ENCODE data around the gene CDH23.

CDH23 gene

GRCh38 chr10:71812016-71812912 is 415.5 kb downstream of the CDH23 start:
- DNase-seq = peak; percentile 56

GRCh38 chr10:71812913-71813590 is 416.3 kb downstream of the CDH23 start:
- DNase-seq = no peak

DNA sequence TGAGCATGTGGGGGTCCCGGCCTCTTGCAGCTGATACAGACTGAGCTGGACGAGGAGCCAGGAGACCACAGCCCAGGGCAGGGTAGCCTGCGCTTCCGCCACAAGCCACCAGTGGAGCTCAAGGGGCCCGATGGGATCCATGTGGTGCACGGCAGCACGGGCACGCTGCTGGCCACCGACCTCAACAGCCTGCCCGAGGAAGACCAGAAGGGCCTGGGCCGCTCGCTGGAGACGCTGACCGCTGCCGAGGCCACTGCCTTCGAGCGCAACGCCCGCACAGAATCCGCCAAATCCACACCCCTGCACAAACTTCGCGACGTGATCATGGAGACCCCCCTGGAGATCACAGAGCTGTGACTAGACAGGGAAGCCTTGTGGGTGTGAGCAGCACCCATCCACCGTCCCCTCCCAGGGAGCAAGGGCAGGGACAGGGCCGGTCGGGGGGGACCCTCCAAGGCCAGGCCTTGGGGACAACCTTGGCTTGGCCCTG is 418.2 kb downstream of the CDH23 start:
- no peak for DNase-seq

DNA sequence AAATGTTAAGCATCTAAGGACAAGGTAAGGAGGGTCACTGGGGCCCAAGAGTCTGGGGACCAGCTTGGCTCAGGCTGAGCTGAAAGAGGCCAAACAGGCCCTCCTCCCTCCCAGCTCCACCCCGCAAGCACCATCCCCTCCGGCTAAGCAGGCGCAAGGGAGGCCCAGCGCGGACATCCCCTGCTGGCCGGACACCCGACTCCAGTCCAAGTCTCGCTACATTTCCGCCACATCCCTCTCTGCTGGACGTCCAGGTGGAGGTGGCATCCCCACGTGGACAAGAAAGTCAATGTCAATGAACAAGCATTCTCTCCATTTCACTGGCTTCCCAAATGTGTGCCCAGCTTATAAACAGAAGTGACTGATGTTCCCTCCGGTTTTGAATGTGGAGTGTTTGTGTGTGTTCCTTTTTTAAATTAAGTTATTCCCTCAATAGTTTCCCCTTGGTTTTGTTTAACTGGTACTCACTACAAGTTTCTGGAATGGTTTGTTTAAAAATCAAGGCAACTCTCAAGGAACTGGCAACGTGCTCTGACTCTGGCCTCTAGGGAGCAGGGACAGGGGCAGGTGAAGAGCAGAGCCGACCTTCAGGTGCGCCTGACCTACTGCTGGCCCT is 418.9 kb downstream of the CDH23 start:
- no peak for DNase-seq

DNA sequence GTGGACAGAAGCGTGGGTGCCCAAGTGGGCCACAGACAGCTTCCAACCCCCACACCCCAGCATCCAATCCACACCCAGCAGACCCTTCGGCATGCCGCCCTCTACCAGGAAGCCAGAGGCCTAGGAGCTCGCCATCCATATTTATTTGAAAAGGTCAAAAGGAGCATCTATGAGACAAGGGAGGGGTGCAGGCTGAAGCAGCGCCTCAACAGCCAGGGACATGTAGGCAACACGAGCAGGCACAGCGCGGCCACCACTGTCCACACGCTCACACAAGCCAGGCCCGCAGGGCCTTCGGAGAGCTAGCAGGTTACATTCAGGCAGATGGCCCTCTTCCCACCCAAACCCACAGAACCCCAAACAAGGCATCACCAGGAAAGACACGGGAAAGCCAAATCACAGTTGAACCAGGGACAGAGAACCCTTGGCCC is 419.7 kb downstream of the CDH23 start:
- DNase-seq = no peak

DNA sequence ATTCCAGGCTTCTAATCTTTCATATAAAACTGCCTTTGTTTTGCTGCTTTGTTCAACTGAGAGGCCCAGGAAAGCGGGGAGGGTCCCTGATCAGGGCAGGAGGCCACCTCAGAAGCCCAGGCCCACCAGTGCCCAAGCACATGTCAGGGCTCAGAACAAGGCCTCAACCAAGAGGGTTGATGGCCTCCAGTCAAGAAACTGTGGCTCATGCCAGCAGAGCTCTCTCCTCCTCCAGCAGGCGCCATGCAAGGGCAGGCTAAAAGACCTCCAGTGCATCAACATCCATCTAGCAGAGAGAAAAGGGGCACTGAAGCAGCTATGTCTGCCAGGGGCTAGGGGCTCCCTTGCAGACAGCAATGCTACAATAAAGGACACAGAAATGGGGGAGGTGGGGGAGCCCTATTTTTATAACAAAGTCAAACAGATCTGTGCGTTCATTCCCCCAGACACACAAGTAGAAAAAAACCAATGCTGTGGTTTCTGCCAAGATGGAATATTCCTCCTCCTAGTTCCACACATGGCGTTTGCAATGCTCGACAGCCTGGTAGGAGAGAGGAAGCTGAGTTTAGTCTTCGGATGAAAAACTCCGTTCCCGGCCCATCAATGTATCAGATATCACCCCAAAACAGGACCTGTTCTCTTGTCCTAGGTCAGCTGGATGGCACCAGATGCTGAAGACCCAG is 420.4 kb downstream of the CDH23 start:
- no peak for DNase-seq

GRCh38 chr10:71817831-71818655 is 421.3 kb downstream of the CDH23 start:
- DNase-seq = no peak

GRCh38 chr10:71818674-71819260 is 422.0 kb downstream of the CDH23 start:
- no peak for DNase-seq

DNA sequence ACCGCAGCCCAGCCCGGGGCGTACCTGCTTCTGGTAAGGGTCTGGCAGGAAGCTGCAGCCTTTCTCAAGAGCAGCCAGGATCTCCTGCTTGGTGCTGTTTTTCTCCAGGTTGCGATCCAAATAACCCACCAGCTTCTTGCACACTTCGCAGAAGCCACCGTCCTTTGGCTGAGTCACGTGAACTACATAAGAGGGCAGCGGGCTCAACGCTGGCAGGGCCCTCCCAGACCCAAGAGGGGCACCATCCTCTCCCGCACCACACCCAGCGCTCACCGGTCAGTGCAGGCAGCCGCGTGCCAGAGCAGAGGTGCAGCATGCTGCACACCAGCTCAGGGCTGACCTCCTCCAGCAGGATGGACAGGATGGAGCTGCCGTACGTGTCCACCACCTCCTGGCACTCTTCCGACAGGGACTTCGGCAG is 422.7 kb downstream of the CDH23 start:
- DNase-seq = no peak

DNA sequence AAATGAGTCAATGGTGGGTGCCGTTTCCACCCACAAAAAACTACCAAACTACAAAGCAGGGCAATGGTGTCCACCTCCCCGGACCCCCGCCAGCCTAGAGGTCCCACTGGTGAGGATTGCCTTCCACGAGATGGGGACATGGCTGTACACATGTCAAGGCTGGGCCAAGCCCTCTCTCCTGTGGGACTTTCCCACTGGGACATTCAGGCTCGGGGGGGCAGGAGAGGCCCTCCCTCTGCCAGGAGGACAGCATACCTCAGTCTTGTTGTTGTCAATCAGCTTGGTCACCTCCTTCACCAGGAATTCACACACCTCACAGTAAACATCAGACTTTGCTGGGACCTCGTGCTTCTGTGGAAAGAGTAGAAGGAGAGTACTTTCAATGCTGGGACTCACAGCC is 423.3 kb downstream of the CDH23 start:
- no peak for DNase-seq

DNA sequence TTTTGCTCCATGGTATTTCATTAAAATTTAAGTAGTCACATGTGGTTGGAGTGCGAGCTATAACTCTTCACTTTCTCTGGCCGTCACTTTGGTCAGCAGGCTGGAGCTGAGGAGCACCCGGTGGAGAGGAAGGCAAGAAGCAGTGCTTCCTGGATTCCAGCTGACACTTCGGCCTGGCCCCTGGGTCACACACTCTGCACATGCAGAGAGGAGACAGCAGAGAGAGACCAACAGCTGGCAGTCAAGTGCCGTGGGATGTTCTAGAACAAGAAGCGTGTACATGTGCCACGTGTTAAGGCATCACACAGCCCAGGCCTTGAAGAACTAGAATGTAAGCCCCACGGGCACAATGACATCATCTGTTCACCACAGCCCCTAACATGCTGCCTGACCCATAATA is 424.2 kb downstream of the CDH23 start:
- DNase-seq = no peak

DNA sequence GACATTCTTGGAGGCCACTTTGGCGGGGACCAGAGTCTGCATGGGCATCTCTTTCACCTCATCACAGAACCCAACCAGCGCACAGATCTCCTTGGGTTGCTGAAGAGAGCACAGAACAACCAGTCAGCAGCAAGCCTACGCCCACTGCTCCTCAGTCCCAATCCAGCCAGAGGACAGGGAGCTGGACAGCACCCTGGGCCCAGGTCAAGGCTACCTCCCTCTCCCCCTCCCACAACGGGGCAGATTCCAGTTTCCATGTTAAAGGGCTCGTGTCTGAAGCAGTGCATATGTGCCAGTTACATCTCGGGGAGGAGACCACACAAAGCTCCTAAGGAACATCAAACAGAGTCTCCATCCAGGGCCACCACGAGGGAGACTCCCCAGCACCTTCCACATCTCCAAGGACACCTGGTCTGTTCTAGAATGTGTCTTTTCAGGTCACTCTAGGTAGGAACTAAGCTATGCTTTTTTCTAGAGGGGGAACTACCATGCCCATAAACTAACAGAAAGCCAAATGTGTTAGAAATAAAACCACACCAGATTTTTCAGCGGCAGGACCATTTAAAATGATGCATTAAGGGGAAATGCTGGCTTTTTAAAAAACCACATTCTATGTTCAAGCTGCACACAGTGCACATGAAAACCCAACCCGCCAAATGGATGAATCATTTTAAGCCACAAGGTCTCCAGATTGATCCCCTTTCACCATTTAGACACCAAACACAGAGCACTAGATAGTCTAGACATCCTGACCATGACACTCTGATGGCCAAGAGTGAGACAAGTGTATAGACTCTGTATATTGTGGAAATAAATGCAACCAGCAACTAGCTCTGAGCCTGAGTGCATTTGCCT is 425.4 kb downstream of the CDH23 start:
- DNase-seq = no peak

GRCh38 chr10:71823356-71823755 is 426.6 kb downstream of the CDH23 start:
- no peak for DNase-seq

- DNase-seq = no peak
Observed at GRCh38 chr10:71824333-71824732, 427.6 kb downstream of the CDH23 start.

DNA sequence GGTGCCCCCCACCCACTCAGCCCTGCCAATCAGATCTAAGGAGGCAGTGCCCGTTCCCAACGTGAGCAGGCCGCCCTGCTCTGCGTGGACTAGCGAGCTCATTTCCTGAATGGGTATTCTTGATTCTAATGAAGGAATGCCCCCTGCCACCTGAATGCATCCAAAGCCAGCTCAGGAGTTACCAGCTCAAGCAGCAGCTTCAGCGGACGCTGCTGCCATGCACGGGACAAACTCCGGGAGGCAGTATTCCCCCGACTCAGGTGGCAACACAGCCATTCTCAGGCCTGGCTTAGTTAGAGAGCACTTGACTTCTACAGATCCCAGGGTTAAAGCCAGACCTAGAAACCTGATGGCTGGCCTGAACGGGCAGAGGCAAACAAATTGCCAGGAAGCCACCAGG is 428.5 kb downstream of the CDH23 start:
- DNase-seq = no peak

- DNase-seq = no peak
Observed at GRCh38 chr10:71827852-71828251, 431.1 kb downstream of the CDH23 start.

DNA sequence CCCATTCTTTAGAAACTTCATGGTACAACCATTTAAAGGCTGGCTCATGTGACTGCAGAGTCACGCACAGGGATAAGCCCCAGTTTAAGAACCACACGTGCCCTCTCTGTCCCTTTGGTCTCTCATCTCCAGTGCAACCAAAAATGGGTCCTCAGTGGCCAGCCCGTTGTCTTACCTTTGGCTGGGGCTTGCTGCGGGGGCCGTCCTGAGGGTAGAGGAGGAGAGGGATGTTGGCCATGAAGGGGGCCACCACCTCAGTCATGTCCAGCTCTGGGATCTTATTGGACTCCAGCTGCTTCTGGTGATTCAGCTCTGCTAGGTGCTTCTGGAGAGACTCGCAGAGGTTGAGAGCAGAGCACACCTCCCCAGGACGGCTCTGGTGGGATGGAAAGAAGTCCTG is 432.0 kb downstream of the CDH23 start:
- DNase-seq = no peak

- DNase-seq = no peak
Observed at GRCh38 chr10:71829171-71829570, 432.5 kb downstream of the CDH23 start.

GRCh38 chr10:71829896-71830295 is 433.2 kb downstream of the CDH23 start:
- no peak for DNase-seq

DNA sequence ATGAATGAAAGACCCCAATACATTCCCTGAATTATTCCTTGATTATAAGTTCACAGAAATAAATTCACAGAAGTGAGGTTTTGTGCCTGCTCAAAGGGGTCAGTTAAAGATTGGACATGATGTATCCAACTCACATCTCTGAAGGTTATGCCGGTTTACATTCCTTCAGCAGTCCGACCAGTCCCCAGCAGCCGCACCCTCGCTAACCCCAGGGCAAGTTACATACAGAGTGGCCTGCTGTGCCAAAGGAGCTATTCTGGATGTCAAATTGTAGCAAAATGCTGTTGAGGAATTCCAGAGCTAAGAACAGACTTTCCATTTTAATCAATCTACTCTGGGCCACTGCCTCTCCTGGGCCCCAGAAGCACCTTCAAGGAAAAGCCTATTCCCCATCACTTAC is 434.0 kb downstream of the CDH23 start:
- no peak for DNase-seq

Data from effector CD8-positive, alpha-beta T cell (primary cell).